GM21737 (cell line): ENCODE measurements around the gene PTX4.
A peak's percentile ranks its signal among the peaks of the same experiment; 100 is the strongest.

Source experiments
- ATAC-seq: cut with Tn5 transposase; IDR thresholded peaks from one replicate; pipeline ENCODE4 v1.9.1; 2021; ENCODE audit warnings: mild to moderate bottlenecking, moderate library complexity; ENCODE audit not compliant: unreplicated experiment

The PTX4 gene

DNA sequence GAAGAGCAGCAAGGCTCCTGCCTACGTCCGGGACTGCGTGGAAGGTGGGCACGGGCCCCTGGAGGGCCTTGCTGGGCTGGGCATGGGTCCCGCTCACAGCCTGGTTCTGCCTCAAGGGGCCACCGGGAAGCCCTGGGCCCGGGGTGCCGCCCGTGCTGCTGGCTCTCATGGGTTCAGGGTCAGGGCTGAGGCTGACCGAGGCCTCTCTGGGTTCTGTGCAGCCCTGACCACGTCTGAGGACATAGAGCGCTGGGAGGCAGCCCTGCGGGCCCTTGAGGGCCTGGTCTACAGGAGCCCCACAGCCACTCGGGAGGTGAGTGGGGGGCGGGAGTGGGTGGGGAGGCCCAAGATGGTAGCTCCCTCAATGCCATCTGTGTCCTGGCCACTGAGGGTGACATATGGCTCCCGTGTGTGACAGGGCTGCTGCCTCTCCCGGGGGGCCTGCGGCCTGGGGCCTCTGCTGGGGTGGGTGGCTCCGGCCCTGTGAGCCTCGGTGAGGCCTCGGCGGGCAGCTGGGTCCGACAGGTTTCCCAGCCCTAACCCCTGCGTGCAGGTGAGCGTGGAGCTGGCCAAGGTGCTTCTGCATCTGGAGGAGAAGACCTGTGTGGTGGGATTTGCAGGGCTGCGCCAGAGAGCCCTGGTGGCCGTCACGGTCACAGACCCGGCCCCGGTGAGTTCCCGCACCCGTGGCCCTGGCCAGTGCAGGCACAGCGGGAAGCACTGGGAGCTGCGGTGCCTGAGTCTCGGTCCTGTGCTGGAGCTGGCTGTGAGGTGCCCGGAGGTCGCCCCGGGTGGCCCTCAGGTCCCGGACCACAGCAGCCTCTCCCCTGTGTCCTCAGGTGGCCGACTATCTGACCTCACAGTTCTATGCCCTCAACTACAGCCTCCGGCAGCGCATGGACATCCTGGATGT lies 13.6 kb upstream of the PTX4 start:
- ATAC-seq, result no peak

DNA sequence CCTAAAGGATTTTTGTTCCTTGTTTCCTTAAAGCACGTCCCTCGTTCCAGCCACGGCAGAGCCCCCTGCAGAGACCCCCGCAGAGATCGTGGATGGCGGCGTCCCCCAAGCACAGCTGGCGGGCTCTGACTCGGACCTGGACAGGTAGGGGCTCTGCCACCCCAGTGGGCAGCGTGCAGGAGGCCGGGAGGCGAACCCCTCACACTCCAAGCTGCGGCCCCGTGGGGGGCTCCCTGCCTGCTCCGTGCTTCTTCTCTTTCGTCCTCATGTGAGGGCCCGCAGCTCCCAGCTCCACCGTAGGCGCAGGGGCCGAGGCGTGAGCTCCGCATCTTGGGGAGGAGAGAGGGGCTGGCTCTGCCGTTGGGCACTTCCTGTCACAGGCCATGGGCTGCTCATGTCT lies 12.9 kb upstream of the PTX4 start:
- no peak for ATAC-seq

DNA sequence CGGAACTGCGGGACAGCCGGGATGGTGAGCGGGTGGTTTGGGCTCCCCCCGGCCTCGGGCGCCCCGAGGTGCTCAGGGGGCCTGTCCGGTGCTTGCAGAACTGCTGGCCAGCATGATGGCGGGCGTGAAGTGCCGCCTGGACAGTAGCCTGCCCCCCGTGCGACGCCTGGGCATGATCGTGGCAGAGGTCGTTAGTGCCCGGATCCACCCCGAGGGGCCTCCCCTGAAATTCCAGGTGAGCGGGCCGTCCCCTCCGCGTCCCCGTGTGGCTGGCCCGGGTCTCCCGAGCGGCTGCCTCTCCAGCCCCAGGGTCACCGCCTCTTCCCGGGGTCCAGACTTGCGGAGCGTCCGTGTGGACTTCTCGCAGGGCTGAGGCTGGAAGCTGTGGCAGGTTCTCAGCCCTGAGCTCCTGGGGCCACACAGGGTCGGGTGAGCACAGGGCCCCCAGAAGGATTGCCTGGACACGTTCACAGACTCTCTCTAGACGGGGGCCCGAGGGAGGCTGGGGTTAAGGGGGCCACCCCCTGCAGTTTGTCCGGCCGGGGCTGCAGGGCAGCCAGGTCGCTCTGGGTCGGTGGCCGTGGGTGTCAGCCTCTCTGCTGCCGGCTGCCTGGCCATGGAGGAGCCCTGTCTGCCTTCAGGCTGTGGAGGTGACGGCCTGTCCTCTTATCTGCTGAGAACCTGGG lies 11.9 kb upstream of the PTX4 start:
- no peak for ATAC-seq

DNA sequence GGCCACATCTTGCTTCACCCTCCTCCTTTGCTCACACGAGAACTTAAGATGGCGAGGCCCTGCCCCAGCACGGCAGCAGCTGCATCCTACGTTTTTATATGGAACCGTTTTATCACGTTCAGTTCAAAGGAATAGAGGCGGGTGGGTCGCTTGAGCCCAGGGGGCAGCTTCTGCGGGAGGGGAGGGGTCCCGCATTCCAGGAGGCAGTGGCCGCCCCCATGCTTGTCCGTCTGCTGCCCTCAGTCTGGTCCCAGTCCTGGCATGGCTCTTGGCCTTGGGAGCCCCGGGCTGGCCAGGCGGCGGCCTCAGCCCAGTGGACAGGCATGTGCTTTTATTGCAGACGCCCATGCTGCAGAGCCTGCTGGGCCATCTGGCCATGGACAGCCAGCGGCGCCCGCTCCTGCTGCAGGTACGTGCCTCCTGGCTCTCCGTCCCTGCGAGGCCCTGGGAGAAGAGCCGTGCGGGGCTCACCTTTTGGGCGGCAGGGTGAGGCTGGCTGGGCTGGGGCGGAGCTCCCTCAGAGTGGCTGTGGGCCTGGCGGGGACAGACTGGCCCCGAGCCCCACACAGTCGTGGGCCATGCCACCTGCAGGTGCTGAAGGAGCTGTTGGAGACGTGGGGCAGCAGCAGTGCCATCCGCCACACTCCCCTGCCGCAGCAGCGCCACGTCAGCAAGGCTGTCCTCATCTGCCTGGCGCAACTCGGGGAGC lies 11.2 kb upstream of the PTX4 start:
- no peak for ATAC-seq

DNA sequence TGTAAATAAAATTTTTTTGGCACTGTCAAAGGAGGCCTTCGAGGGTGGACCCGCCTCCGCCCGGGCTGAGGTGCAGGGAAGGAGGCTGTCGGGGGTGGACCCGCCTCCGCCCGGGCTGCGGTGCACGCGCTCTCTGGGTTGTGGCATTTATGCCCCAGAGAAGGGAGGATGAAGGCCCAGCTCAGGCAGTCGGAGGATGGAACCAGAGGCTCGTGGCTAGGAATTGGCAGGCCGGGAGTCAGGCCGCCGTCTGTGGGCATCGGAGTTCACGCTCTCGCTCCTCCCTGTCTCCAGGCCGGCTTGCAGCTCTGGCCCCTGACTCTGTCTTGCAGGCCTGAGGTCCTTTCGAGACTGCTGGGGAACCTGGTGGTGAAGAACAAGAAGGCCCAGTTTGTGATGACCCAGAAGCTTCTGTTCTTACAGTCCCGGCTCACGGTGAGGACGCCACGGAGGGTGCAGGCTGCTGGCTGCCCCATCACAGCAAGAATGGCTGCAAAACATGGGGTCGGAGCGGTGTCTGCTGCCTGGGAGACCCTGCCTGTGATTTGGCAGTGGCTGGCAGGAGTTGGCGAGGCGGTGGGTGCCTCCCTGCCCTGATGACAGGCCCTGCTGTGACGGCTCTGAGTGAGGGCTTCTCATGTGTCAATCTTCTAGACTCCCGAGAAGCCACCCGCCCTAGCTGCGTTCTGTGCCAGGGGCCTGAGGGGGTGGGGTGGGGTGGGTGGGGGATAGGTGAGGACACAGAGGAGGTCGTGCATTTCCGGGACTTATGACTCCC lies 10.3 kb upstream of the PTX4 start:
- ATAC-seq, result no peak

DNA sequence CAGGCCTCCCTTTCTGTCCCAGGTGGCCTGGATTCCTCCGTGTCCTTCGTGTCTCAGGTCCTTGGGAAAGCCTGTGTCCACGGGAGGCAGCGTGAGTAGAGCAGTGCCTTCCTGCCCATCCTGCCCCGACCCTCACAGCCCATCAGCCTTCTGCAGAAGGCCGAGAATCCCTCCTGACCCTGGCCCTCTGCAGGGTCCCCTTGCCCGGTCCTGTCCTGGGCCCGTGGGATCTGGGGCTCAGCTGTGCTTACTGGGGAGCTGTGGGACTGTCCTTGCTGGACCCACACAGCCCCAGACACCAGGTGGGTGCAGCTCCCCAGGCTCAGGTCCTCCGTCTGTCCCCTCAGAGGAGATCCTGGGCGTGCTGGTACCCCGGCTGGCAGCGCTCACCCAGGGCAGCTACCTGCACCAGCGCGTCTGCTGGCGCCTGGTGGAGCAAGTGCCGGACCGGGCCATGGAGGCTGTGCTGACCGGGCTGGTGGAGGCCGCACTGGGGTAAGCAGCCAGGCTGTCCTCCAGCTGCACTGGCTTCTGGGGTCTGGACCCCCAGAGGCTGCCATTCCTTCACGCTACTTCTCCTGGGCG lies 8.4 kb upstream of the PTX4 start:
- ATAC-seq, result no peak

DNA sequence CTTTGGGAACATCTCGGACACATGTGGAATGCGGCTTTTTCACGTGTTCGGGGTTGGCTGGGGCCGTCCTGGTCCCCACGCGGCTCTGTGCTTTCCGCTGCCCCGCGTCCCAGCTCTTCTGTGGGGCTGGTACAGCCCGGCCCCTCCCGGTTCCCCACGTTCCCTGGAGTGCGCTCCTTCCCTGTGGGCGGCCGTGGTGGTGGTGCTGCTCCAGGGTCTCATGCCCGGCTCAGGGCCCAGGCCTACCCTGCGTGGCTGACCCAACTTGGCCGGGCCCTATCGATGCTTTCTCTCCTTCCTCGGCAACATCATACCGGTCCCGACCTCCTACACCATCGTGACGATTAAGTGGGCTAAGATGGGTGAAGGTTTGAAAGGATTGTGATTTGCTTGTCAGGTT lies 7.7 kb upstream of the PTX4 start:
- no peak for ATAC-seq

DNA sequence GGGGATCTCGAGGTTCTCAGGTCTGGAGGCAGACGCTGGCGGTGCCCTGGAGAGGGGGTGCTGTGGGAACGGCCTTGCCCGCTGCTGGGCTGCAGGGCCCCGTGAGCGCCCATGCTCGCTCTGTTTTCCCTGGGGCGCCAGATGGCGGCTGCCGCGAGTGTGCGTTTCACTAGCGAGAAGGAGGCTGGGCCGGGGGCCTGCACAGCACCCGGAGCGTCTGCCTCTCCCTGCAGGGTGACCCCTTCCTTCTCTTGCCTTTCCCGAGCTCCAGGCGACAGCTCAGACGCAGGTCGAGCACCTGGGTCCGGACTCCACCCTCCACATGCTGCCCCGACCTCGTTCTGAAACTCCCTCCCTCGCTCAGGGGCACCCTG lies 7.1 kb upstream of the PTX4 start:
- no peak for ATAC-seq

DNA sequence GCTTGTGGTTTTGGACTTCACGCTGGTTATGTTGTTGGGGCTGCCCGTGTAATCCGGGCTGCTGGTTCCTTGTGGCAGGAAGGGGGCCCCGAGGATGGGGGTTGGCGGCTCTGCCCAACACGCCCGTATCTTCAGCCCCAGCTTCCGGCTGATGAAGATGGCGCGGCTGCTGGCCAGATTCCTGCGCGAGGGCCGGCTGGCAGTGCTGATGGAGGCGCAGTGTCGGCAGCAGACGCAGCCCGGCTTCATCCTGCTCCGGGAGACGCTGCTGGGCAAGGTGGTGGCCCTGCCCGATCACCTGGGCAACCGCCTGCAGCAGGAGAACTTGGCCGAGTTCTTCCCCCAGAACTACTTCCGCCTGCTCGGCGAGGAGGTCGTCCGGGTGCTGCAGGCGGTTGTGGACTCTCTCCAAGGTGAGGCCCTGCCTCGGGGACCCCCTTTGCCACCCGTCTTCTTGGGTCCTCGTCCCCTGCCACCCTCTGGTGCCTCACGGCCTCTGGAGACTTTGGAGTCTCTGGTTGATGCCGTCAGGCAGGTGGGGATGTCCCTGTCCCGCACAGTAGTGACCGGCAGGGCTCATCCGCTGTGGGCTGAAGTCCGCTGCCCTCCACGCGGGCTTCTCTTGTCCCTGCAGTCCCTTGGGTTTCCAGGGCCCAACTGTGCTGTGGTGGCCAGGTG lies 6.6 kb upstream of the PTX4 start:
- no peak for ATAC-seq

DNA sequence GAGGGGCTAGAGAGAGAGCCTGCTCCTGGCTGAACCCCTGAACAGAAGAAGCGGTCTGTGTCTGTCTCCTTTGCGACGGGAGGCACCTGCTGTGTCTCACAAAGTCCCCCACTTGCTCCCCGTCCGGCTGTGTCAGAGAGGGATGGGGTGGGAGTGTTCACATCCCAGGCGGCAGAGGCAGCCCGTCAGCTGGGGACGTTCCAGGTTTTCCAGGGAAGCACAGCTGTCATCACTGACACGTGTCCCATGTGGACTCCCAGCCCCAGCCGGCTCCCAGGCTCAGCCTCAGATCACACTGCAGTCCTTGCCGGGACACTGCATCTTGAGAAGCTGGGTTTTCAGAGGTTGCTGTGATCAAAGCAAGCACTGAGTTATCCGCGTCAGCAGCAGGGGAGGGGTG lies 6.0 kb upstream of the PTX4 start:
- ATAC-seq, result no peak

DNA sequence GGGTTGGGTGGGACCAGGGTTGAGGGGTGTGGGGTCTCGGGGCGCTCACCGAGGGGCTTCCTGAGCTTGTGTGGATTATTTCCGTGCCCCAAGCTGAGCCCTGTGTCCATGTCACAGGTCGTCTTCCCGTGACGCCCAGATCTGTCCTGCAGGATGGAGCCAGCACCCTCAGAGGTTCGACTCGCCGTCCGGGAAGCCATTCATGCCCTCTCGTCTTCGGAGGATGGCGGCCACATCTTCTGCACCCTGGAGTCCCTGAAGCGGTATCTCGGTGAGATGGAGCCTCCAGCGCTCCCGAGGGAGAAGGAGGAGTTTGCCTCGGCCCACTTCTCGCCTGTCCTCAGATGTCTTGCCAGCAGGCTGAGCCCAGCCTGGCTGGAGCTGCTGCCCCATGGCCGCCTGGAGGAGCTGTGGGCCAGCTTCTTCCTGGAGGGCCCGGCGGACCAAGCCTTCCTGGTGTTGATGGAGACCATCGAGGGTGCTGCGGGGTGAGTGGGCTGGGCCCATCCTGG lies 5.4 kb upstream of the PTX4 start:
- ATAC-seq, result no peak

DNA sequence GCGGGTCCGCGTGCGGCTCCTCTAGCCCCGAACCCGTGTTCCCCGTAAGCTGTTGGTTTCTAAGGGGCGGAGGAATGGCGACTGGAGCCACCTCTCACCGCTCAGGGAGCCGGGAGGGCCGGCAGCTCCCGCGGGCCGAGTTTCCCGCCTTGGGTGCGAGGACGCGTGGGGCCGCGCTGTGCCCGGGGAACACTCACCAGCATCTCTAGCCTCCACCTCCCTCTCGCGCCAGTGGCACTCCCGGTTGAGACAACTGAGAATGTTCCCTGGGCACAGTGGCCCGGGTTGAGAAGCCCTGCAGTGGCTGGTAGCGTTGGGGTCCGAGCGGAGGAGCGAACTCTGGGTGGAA lies 5.0 kb upstream of the PTX4 start:
- ATAC-seq, result no peak

DNA sequence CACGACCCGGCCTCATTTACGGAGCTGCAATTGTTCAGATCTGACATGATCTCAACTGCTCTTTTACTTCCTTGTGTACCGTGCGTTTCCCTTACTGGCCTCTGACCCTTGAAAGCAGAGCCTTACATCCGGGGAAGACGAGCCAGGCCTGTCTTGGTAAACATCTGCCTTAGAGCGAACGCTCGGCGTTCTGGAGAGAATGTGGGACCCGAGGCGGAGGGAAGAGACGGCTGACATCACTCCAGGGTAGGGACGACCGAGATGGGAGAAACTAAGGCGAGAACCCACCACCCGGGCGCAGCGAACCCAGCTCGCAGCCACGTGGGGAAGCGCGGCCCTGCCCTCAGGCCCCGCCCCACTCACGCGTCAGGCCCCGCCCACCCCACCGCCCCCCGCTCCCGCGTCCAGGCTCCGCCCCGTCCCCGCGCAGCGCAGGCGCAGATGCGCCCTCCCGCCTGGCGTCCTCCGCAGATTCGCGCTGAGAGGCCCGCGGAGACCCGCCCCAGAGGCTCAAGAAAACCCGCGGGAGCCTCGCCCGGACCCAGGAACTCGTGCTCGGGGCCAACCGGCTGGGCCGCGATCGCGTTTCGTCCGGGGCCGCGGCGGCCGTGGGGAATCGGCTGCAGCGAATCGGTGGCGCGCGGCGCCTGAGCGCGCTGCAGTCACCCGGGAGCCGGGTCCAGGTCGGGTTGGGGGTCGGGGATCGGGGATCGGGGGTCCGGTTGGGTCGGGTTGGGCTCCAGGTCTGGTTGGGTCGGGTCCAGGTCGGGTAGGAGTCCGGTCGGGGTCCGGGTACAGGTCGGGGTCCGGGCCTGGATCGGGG lies 4.4 kb upstream of the PTX4 start, which contains the start of gene TELO2:
TELO2 (plus strand) TSS at position 438 of the 823 bp plus-strand sequence. CDS start 922 bp downstream, outside the sequence.
- peak; percentile 51 for ATAC-seq

DNA sequence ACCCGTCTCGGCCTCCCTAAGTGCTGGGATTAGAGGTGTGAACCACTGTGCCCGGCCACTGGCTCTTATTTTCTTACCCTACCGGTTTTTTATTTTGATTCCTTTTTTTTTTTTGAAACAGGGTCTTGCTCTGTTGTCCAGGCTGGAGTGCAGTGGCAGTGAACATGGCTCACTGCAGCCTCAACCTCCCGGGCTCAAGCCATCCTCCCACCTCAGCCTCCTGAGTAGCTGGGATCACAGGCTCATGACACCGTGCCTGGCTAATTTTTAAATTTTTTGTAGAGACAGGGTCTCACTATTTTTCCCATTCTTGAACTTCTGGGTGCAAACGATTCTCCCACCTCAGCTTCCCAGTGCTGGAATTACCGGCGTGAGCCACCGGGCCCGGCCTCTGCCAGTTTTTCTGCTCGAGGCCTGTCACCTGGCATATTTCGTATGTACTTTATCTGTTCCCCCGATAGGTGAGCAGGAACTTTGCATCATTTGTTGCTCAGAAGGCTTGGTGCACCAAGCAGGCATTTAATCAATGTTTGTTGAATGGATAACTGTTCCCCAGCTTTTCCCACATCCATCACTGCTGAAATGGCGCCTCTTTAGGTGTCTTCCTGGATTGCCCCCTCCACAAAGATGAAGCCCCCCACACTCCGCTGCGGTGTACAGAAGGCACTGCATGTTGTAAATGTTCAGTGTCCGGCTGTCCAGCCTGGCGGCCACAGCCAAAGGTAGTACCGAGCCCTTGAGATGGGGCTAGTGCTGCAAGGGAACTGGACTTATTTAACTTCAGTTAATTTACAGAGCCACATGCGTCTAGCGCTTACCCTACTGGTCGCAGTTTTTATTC lies 3.6 kb upstream of the PTX4 start:
- ATAC-seq, result no peak

DNA sequence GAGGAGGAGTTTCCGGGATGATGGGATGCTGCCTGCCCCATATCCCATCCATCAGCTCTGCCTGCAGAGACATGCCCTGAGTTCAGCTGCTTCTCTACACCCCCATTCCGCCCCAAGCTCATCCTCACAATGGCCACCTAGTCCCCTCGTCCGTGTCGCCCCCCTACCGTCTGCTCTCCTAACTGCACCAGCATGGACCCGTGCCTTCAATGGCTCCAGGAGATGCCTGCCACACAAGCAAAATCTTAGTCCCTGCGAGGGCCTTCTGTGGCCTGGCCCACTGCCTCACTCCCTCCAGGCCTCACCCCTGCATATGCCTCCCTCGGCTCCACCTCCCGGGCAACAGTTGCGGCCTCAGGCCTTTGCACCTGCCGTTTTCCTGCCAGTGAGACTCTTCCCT lies 2.6 kb upstream of the PTX4 start:
- ATAC-seq, result no peak

DNA sequence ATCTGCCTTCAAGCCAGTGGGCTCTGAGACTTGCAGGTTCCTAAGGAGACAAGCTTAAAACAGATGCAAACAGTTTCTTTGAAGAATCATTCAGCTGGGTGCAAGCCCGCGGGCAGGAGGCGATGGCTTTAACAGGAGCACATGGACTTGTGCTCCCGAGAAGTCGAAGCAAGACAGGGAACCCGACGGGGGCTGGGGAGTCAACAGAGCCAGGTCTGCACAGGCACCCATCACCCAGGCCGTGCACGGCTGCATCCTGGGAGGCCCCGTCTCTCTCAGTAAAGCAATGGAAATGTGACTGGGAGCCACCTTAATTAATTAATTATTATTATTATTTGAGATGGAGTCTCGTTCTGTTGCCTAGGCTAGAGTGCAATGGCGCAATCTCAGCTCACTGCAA lies 333 bp upstream of the PTX4 start:
- ATAC-seq, result no peak

DNA sequence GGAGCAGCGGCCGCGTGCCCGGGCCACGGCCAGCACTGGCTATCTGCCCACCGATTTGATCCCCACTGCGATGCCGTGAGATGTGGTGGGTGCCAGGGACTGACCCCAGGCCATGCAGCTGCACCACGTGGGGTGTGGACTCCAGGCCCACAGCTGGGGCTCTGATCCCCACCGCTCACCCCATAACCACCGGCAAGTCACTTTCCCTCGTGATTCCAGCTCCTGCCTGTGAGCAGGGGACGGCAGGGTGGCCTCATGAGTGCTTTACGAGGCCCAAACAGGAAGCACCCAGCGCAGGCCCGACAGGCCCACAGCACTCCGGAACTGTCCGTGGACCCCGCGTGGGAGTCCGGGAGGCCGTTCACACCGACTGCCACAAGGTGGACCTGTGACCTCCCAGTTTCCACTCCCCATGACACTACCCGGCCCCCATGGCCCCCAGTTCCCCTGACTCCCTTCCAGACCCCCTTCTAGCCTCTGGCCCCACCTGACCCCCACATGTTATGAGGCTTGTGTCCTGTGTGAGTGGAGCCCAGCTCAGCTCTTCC lies 616 bp downstream of the PTX4 start:
- ATAC-seq, result no peak
